ENCODE results near the gene PPP1R16B.

GRCh38 chr20:38885357-38885756 lies 79.9 kb downstream of the PPP1R16B start:
- no peak for TF ChIP-seq CTCF (IDR thresholded peaks at IDR 0.05)
- TF ChIP-seq POLR2AphosphoS5 (IDR thresholded peaks at IDR 0.05): no peak
- no peak for TF ChIP-seq POLR2A (IDR thresholded peaks at IDR 0.05)
- no peak for TF ChIP-seq EP300 (IDR thresholded peaks at IDR 0.05)

All from upper lobe of left lung (tissue), 4 donors.